Measurements from ENCODE around the gene DUS2. TPM values are rescaled to one million over a fixed set of nuclear protein-coding genes. Genes with fewer than 3 reads are reported as not detected.
"Not testable (repeated sequence)": the region's sequence is repeated elsewhere in the genome, so short reads cannot be mapped to it uniquely, and the experiment has no call there.

Gene DUS2
- total and polyA plus RNA-seq, 7 donors, result 3.4 to 15.1 (median 9.5) TPM

GRCh38 chr16:68019167-68019680, 3.9 kb upstream of the DUS2 start:
- peaks cover 22% of the 10 kb centered on the region for H3K4me1 ChIP-seq
- no peak for ATAC-seq
- no peaks in the 10 kb centered on the region for H3K36me3 ChIP-seq (ENCODE audit: insufficient read depth in 1 of 2, low read depth in 1 of 2)
- TF ChIP-seq CTCF (IDR thresholded peaks at IDR 0.05), result no peak
- intact Hi-C loops (cut with DNase I), result no loop called here
- no peak overlapping the region for H3K4me3 ChIP-seq
- DNase-seq, result no peak
- H3K27me3 ChIP-seq (ENCODE audit: insufficient read depth in 3 of 3, low read length in 2 of 3), result no peaks in the 10 kb centered on the region
- WGBS, 3 donors, result 71 to 74% (median 71%) methylated on average over 8 of the region's 8 CpGs
- no peaks in the 10 kb centered on the region for H3K9me3 ChIP-seq
- no peak overlapping the region for H3K27ac ChIP-seq

GRCh38 chr16:68021490-68021889, 1.6 kb upstream of the DUS2 start:
- peaks cover 24% of the 10 kb centered on the region for H3K4me1 ChIP-seq
- peak overlapping the region; percentile 99 for H3K4me3 ChIP-seq
- no peaks in the 10 kb centered on the region for H3K9me3 ChIP-seq
- WGBS, 3 donors, result 86 to 94% (median 89%) methylated on average over 10 of the region's 10 CpGs
- H3K27me3 ChIP-seq (ENCODE audit: insufficient read depth in 3 of 3, low read length in 2 of 3), result no peaks in the 10 kb centered on the region
- peak overlapping the region; percentile 94 for H3K27ac ChIP-seq
- intact Hi-C loops (cut with DNase I), result loop anchor here in 1 of 2 donors (10.0 kb wide), 1 partner anchor 347 kb away; no protein-coding TSS in a partner anchor
- no peak for DNase-seq
- TF ChIP-seq CTCF (IDR thresholded peaks at IDR 0.05), result no peak
- no peak for ATAC-seq
- peaks cover 0 to 9% of the 10 kb centered on the region in 2 donors for H3K36me3 ChIP-seq (ENCODE audit: insufficient read depth in 1 of 2, low read depth in 1 of 2)

GRCh38 chr16:68022278-68022727, 781 bp upstream of the DUS2 start:
- peak in 1 of 2 donors; percentile 58 for DNase-seq
- peak; percentile 54 to 73 (median 56) for ATAC-seq
- intact Hi-C loops (cut with DNase I), result loop anchor here in 1 of 2 donors (10.0 kb wide), 1 partner anchor 348 kb away; no protein-coding TSS in a partner anchor
- no peak for TF ChIP-seq CTCF (IDR thresholded peaks at IDR 0.05)
- WGBS, 3 donors, result 2 to 7% (median 3%) methylated on average over 19 of the region's 19 CpGs
- H3K27me3 ChIP-seq (ENCODE audit: insufficient read depth in 3 of 3, low read length in 2 of 3), result no peaks in the 10 kb centered on the region
- H3K36me3 ChIP-seq (ENCODE audit: insufficient read depth in 1 of 2, low read depth in 1 of 2), result peaks cover 0 to 15% of the 10 kb centered on the region in 2 donors
- H3K4me3 ChIP-seq, result peak overlapping the region; percentile 99
- peak overlapping the region; percentile 94 for H3K27ac ChIP-seq
- peaks cover 24% of the 10 kb centered on the region for H3K4me1 ChIP-seq
- H3K9me3 ChIP-seq, result no peaks in the 10 kb centered on the region

GRCh38 chr16:68028996-68029395, 5.9 kb downstream of the DUS2 start:
- H3K27me3 ChIP-seq (ENCODE audit: insufficient read depth in 3 of 3, low read length in 2 of 3), result no peaks in the 10 kb centered on the region
- no peaks in the 10 kb centered on the region for H3K9me3 ChIP-seq
- TF ChIP-seq CTCF (IDR thresholded peaks at IDR 0.05), result no peak
- H3K4me1 ChIP-seq, result peaks cover 5% of the 10 kb centered on the region
- peaks cover 0 to 43% of the 10 kb centered on the region in 2 donors for H3K36me3 ChIP-seq (ENCODE audit: insufficient read depth in 1 of 2, low read depth in 1 of 2)
- ATAC-seq (no peak), DNase-seq (no peak)
- WGBS, 3 donors, result 93 to 95% (median 93%) methylated on average over 3 of the region's 3 CpGs
- no peak overlapping the region for H3K27ac ChIP-seq
- intact Hi-C loops (cut with DNase I), result loop anchor here in 1 of 2 donors (10.0 kb wide), 1 partner anchor 354 kb away; no protein-coding TSS in a partner anchor
- no peak overlapping the region for H3K4me3 ChIP-seq

- ATAC-seq; H3K27ac ChIP-seq; intact Hi-C loops (cut with DNase I); H3K4me3 ChIP-seq; DNase-seq; H3K27me3 ChIP-seq (ENCODE audit: insufficient read depth in 3 of 3, low read length in 2 of 3); H3K4me1 ChIP-seq; H3K9me3 ChIP-seq: not testable (repeated sequence)
- peaks cover 0 to 43% of the 10 kb centered on the region in 2 donors for H3K36me3 ChIP-seq (ENCODE audit: insufficient read depth in 1 of 2, low read depth in 1 of 2)
- WGBS, 3 donors, result 80 to 83% (median 81%) methylated on average over 6 of the region's 6 CpGs
Measured at GRCh38 chr16:68030108-68030507, 7.0 kb downstream of the DUS2 start.

Data from psoas muscle (tissue), 8 donors.